Measurements from ENCODE around the gene ACKR3.

Gene ACKR3

DNA sequence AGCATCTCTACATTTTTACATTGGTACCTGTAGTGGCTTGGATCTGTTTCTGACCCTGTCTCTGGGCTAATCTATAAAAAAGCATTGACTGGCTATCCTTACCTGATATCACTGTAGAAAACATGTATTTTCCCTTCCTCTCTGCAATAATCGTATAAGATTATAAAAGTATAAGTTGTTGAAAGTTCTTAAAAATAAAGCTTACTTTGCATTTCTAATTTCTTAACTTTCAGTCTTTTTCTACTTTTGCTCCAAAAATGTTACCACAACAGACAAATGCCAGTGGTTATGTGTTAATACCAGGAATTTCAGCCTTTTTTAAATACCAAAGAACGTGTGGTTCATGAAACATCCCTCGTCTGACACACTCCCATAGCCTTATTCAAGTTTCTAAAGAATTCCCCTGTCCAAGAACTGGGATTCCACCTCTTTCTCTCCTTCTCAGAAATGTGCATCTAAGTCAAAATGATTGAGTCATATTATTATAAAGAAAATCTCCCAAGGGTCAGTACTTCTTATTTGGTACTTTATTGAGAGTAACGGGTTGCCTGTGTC is 28.5 kb upstream of the ACKR3 start:
- H3K4me3 ChIP-seq (ENCODE audit: low read length): no peak overlapping the region
- peak; percentile 83 for DNase-seq (ENCODE audit: low read depth)
- TF ChIP-seq, protein P1, sequence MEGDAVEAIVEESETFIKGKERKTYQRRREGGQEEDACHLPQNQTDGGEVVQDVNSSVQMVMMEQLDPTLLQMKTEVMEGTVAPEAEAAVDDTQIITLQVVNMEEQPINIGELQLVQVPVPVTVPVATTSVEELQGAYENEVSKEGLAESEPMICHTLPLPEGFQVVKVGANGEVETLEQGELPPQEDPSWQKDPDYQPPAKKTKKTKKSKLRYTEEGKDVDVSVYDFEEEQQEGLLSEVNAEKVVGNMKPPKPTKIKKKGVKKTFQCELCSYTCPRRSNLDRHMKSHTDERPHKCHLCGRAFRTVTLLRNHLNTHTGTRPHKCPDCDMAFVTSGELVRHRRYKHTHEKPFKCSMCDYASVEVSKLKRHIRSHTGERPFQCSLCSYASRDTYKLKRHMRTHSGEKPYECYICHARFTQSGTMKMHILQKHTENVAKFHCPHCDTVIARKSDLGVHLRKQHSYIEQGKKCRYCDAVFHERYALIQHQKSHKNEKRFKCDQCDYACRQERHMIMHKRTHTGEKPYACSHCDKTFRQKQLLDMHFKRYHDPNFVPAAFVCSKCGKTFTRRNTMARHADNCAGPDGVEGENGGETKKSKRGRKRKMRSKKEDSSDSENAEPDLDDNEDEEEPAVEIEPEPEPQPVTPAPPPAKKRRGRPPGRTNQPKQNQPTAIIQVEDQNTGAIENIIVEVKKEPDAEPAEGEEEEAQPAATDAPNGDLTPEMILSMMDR (conservative IDR thresholded peaks at IDR 0.05; ENCODE audit: low read length): no peak

DNA sequence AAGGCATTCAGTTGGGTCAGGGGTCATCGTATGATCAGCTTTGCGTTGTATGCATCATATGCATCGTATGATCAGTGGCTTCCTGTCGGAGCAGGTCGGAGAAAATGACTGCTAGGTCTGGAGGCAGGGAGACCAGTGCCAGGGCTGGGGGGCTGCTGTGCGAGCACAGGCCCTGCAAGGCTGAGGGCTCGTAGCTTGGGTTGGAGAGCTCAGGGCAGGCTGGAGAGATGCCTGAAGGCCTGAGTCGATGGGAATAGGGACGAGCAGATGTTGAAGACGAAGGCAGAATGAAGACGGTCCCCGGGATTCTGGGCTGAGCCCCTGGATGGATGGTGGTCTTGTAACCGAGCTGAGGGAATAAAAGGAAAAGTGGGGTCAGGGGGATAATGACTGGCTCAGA is 25.3 kb upstream of the ACKR3 start:
- DNase-seq (ENCODE audit: low read depth): no peak
- TF ChIP-seq, protein P1 (conservative IDR thresholded peaks at IDR 0.05; ENCODE audit: low read length): no peak
- H3K4me3 ChIP-seq (ENCODE audit: low read length): no peak overlapping the region

DNA sequence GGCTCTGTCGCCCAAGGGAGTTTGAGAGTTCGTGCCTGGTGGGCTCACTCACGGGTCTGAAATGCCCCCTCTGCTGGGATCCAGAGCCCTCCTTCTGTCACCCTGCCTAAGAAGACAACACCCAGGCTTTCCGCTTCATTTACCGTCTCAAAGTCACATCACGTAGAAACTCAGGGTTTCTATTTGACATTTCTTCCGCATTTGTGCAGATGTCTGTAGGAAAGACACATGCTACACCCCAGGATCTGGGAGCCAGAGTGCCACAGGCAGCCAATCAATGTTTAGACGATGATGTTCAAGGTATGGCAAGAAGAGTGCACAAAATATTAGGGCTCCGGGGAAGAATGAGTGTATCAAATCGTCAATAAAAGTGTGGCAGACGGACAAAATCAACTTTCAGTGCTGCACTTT is 24.4 kb upstream of the ACKR3 start:
- no peak for DNase-seq (ENCODE audit: low read depth)
- no peak overlapping the region for H3K4me3 ChIP-seq (ENCODE audit: low read length)
- TF ChIP-seq, protein P1 (conservative IDR thresholded peaks at IDR 0.05; ENCODE audit: low read length): no peak

DNA sequence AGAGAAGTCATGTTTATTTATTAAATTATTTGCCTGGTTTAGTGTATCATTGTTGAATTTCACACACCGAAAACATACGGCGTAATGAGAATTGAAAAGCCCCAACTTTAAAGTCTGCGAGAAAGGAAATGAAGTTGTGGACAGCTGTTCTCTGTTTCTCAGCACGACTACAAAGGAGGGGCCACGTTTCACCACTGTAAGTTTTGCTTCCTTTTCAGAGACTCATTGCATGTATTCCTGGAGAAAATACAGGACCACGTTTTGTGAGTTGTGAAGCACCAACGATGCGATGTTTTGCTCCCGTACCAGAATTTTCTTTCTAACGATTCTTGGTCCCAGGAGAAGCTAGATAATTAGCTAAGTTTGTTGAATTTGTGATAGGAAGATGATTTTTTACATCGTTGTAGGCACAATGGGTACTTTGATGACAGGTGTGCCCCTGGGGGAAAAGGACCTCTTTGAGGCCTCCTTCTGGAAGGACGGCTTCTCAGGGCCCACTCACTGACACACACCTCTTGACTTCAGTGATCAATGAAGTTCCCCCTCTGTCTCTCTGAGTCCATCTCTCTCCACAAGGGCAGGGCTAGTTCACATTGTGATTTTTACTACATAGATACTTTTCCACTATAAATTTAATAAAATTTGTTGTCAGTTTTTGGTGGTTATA is 23.7 kb upstream of the ACKR3 start:
- no peak for DNase-seq (ENCODE audit: low read depth)
- no peak overlapping the region for H3K4me3 ChIP-seq (ENCODE audit: low read length)
- TF ChIP-seq, protein P1 (conservative IDR thresholded peaks at IDR 0.05; ENCODE audit: low read length): no peak

DNA sequence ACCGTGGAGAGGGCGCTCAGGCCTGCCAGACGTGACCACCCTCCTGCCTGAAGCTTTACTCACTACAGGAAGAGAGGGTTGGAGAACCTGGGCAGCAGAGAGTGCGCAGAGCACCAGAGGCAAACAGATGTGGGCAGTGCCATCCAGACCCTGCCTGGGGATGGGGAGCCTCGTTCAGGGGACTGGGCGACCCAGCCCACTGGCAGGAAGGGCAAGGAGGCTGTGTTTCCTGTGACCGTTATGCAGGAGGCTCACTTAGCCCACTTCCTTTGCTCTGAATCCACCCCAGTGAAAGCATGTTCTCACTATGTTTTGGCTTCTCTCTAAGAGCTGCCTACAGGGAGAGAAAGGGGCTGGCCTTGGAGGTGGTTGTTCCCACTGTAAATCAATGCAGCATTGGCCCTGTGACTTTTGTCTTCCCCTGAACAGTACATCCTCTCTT is 23.0 kb upstream of the ACKR3 start:
- TF ChIP-seq, protein P1 (conservative IDR thresholded peaks at IDR 0.05; ENCODE audit: low read length): no peak
- no peak for DNase-seq (ENCODE audit: low read depth)
- no peak overlapping the region for H3K4me3 ChIP-seq (ENCODE audit: low read length)

DNA sequence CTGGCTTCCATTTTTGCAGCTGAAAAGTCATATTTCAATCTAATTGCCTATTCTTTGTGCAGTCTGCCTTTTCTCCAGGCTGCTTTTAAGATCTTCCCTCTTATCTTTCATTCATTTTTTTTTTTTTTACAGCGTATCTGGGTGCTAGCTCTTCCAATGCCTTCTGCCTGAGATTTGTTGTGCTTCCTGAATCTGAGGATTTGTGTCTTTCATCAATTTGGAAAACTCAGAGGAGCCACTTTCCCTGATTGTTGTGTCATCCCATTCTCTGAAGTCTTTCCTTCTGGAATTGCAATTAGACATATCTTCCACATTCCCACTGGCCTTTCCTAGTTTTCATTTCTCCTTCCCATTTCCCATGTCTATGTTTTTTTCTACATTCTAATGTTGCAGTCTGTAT is 21.9 kb upstream of the ACKR3 start:
- no peak overlapping the region for H3K4me3 ChIP-seq (ENCODE audit: low read length)
- TF ChIP-seq, protein P1 (conservative IDR thresholded peaks at IDR 0.05; ENCODE audit: low read length): no peak

More for the DNA sequence above, 21.9 kb upstream of the ACKR3 start:
- peak; percentile 37 for DNase-seq (ENCODE audit: low read depth)
